Adrenal gland (tissue), 12 donors: Measurements from ENCODE around the gene MKKS. TPM values are rescaled to one million over a fixed set of nuclear protein-coding genes. Genes with fewer than 3 reads are reported as not detected.

Experiments used
- DNase-seq, 7 donors: peaks; one replicate each; pipeline ENCODE4 v3.0.0-alpha.2; 2019 to 2020
- H3K27ac ChIP-seq, 5 donors: fragments of 200-600 bp; sonication (generic) in 4 of 5; 1 replicate in 3 of 5; 2 replicates in 2 of 5; pipeline versions ENCODE4 v1.5.1 to v1.8.0; 2016 to 2020; ENCODE audit warnings: mild to moderate bottlenecking in 1 of 5
- H3K27me3 ChIP-seq: fragments of 200-600 bp; 2 replicates; pipeline ENCODE4 v1.8.0; 2021
- H3K36me3 ChIP-seq, 2 donors: fragments of 200-600 bp; replicated peaks in 1 of 2; 1 replicate in 1 of 2; 2 replicates in 1 of 2; pipeline versions ENCODE4 v1.5.1 to v1.8.0; 2018 to 2022
- H3K4me1 ChIP-seq, 2 donors: fragments of 200-600 bp; replicated peaks in 1 of 2; 1 replicate in 1 of 2; 2 replicates in 1 of 2; pipeline versions ENCODE4 v1.5.1 to v1.8.0; 2018 to 2021
- H3K4me3 ChIP-seq, 4 donors: fragments of 200-600 bp; sonication (generic) in 3 of 4; one replicate each; pipeline ENCODE4 v1.5.1; 2016 to 2018
- H3K9me3 ChIP-seq, 3 donors: fragments of 200-600 bp; sonication (generic) in 1 of 3; replicated peaks in 1 of 3; 1 replicate in 2 of 3; 2 replicates in 1 of 3; pipeline versions ENCODE4 v1.5.1 to v1.8.0; 2016 to 2021
- CTCF ChIP-seq, 6 experiments: fragments of 450-650 bp in 4 of 6; fragments of 200-600 bp in 2 of 6; sonication (generic) in 1 of 6; IDR thresholded peaks; 1 replicate in 5 of 6; 2 replicates in 1 of 6; pipeline versions ENCODE4 v1.5.1 to v1.8.0; 2016 to 2021; ENCODE audit warnings: antibody characterized with exemption in 6 of 6, mild to moderate bottlenecking in 2 of 6, moderate library complexity in 1 of 6
- POLR2A ChIP-seq, 2 donors: fragments of 450-650 bp; IDR thresholded peaks; one replicate each; pipeline ENCODE4 v1.6.1; 2017; ENCODE audit warnings: antibody characterized with exemption in 2 of 2, mild to moderate bottlenecking in 2 of 2, moderate library complexity in 1 of 2
- whole genome bisulfite sequencing, 4 donors: extraction: QIAGEN DNeasy Blood & Tissue Kit in 2 of 4; methylation state at CpG; one replicate each; pipeline versions ENCODE4 v1.1.5 to v1.1.7; 2013 to 2017; 5-methylcytosine and 5-hydroxymethylcytosine counted together
- intact Hi-C, 2 donors: fragments of 100-400 bp; cut with DNase I; formaldehyde crosslinking; loops; one replicate each; pipeline versions ENCODE4 v1.14.1 to v1.15.0; 2022 to 2023
- polyA plus RNA-seq, 3 donors: library from polyadenylated mRNA; stranded (reverse); fragments of 200-250 nt in 2 of 3; fragments of 350-450 nt in 1 of 3; fragmentation: Illumina TruSeq in 1 of 3; extraction: RNeasy Lipid Tissue Mini Kit (QIAGEN cat#74804) in 1 of 3; gene quantifications; one replicate each; pipeline ENCODE4 v1.2.3, GENCODE V29; 2013 to 2014
- total RNA-seq, 9 donors: library from RNA; depleted of rRNA in 4 of 9; stranded (reverse); fragments of >200 nt in 4 of 9; fragments of 120-200 nt in 1 of 9; fragmentation: NEBNext Ultra II Directional in 1 of 9; extraction: Animal tissue kit (Norgen Biotek cat#: 25700) in 1 of 9; gene quantifications; one replicate each; pipeline versions ENCODE4 v1.1.0 to v1.2.4, GENCODE V29; 2013 to 2023
- donor health status: healthy with polysubstance abuse.
- donor health status: Bipolar disorder and iron deficiency.
- donor health status: DM: yes; HTN: yes; CAD: no.
- donor health status: DM: no; HTN: no; CAD: no.
- donor health status: DM: no; HTN: no; CAD: no.
- donor health status: DM: yes; HTN: yes; CAD: no.

MKKS gene
- total and polyA plus RNA-seq, 12 donors = 6.1 to 29.1 (median 15.6) TPM

- H3K9me3 ChIP-seq = no peaks in the 10 kb centered on the region
- H3K4me3 ChIP-seq = peak overlapping the region; percentile 7 to 86 (median 70)
- no peak for TF ChIP-seq POLR2A (IDR thresholded peaks at IDR 0.05)
- TF ChIP-seq CTCF (IDR thresholded peaks at IDR 0.05) = no peak
- 46 to 57% (median 50%) methylated on average over 27 to 30 of the region's 30 CpGs for WGBS, 4 donors
- H3K27me3 ChIP-seq = no peaks in the 10 kb centered on the region
- H3K27ac ChIP-seq = peak overlapping the region in 3 of 5 donors; percentile 82 to 91 (median 91)
- DNase-seq = no peak
- no peaks in the 10 kb centered on the region for H3K36me3 ChIP-seq
- intact Hi-C loops = loop anchor here (2.0 to 10.0 kb wide), 2 partner anchors 452 to 842 kb away; no protein-coding TSS in a partner anchor
- peaks cover 16 to 35% of the 10 kb centered on the region in 2 donors for H3K4me1 ChIP-seq
Measured at GRCh38 chr20:10433014-10433622, 904 bp downstream of the MKKS start.

- no peaks in the 10 kb centered on the region for H3K9me3 ChIP-seq
- H3K36me3 ChIP-seq = no peaks in the 10 kb centered on the region
- DNase-seq = no peak
- no peak overlapping the region for H3K27ac ChIP-seq
- no peak for TF ChIP-seq POLR2A (IDR thresholded peaks at IDR 0.05)
- TF ChIP-seq CTCF (IDR thresholded peaks at IDR 0.05) = no peak
- peaks cover 25 to 42% of the 10 kb centered on the region in 2 donors for H3K4me1 ChIP-seq
- H3K27me3 ChIP-seq = no peaks in the 10 kb centered on the region
- H3K4me3 ChIP-seq = no peak overlapping the region
- intact Hi-C loops = loop anchor here (2.0 to 10.0 kb wide), 2 partner anchors 451 to 843 kb away; no protein-coding TSS in a partner anchor
- 79 to 98% (median 93%) methylated on average over 1 of the region's 1 CpG for WGBS, 4 donors
Measured at GRCh38 chr20:10432079-10432478, 1.9 kb downstream of the MKKS start.

- no peak for TF ChIP-seq POLR2A (IDR thresholded peaks at IDR 0.05)
- no peak for TF ChIP-seq CTCF (IDR thresholded peaks at IDR 0.05)
- peaks cover 0 to under 1% of the 10 kb centered on the region in 2 donors for H3K36me3 ChIP-seq
- H3K4me1 ChIP-seq = peaks cover 22 to 42% of the 10 kb centered on the region in 2 donors
- intact Hi-C loops = loop anchor here in 1 of 2 donors (10.0 kb wide), 1 partner anchor 844 kb away; no protein-coding TSS in a partner anchor
- no peaks in the 10 kb centered on the region for H3K27me3 ChIP-seq
- H3K9me3 ChIP-seq = no peaks in the 10 kb centered on the region
- WGBS, 4 donors = 91 to 97% (median 94%) methylated on average over 5 of the region's 5 CpGs
- no peak overlapping the region for H3K4me3 ChIP-seq
- H3K27ac ChIP-seq = no peak overlapping the region
- no peak for DNase-seq
Measured at GRCh38 chr20:10430704-10431103, 3.3 kb downstream of the MKKS start.

- no peaks in the 10 kb centered on the region for H3K27me3 ChIP-seq
- H3K27ac ChIP-seq = no peak overlapping the region
- no peak overlapping the region for H3K4me3 ChIP-seq
- intact Hi-C loops = loop anchor here in 1 of 2 donors (10.0 kb wide), 3 partner anchors 315 to 845 kb away; no protein-coding TSS in a partner anchor
- H3K4me1 ChIP-seq = peaks cover 19 to 45% of the 10 kb centered on the region in 2 donors
- H3K9me3 ChIP-seq = no peaks in the 10 kb centered on the region
- TF ChIP-seq POLR2A (IDR thresholded peaks at IDR 0.05) (no peak), CTCF (IDR thresholded peaks at IDR 0.05) (no peak)
- peaks cover 0 to 4% of the 10 kb centered on the region in 2 donors for H3K36me3 ChIP-seq
- no peak for DNase-seq
Measured at GRCh38 chr20:10430000-10430466, 4.0 kb downstream of the MKKS start.
